Caco-2 (cell line): Measurements from ENCODE around the gene MORF4L2. TPM values are rescaled to one million over a fixed set of nuclear protein-coding genes. Genes with fewer than 3 reads are reported as not detected.

Source experiments
- BruUV-seq: library from RNA; stranded (reverse); fragments of 400-500 nt; replicated peaks from 2 replicates; lab custom pipeline; 2021; lab: Mats Ljungman, UMichigan
- CTCF ChIA-PET: fragments of 300-600 bp; sonication (Branson Sonifier 250); formaldehyde crosslinking; loops from one replicate; lab custom pipeline; 2022; ENCODE audit warnings: antibody characterized with exemption; lab: Charles Lee
- POLR2A ChIA-PET: fragments of 300-600 bp; sonication (Branson Sonifier 250); formaldehyde crosslinking; loops from one replicate; lab custom pipeline; 2022; ENCODE audit warnings: antibody characterized with exemption; lab: Charles Lee
- DNase-seq, 2 experiments: peaks; one replicate each; pipeline versions ENCODE4 v3.0.0 to v3.0.0-alpha.2; 2020 to 2022
- H3K27me3 ChIP-seq: replicated peaks from 2 replicates; pipeline ENCODE4 v1.6.0; 2011; ENCODE audit warnings: low read length; ENCODE audit not compliant: control insufficient read depth, insufficient read depth
- H3K36me3 ChIP-seq: 2 replicates; pipeline ENCODE4 v1.5.1; 2011; ENCODE audit warnings: low read length; ENCODE audit not compliant: control insufficient read depth, insufficient read depth
- H3K4me1 ChIP-seq: fragments of 250-450 bp; sonication (Bioruptor Pico); 2 replicates; pipeline ENCODE4 v1.5.1; 2020; ENCODE audit warnings: mild to moderate bottlenecking
- H3K4me3 ChIP-seq: 2 replicates; pipeline ENCODE4 v1.5.1; 2011; ENCODE audit warnings: low read depth, mild to moderate bottlenecking, control low read depth, low read length
- H3K9me3 ChIP-seq: fragments of 250-450 bp; sonication (Bioruptor Pico); 2 replicates; pipeline ENCODE4 v1.5.1; 2020; ENCODE audit warnings: mild to moderate bottlenecking, moderate library complexity
- H3K27ac Mint-ChIP-seq: one replicate; pipeline ENCODE4 v1.8.0; 2022; ENCODE audit warnings: mixed read lengths; ENCODE audit not compliant: unreplicated experiment
- H3K27me3 Mint-ChIP-seq: one replicate; pipeline ENCODE4 v1.8.0; 2022; ENCODE audit warnings: mixed read lengths; ENCODE audit not compliant: insufficient read depth, unreplicated experiment
- H3K36me3 Mint-ChIP-seq: one replicate; pipeline ENCODE4 v1.8.0; 2022; ENCODE audit warnings: mild to moderate bottlenecking, mixed read lengths; ENCODE audit not compliant: insufficient read depth, unreplicated experiment
- H3K4me1 Mint-ChIP-seq: one replicate; pipeline ENCODE4 v1.8.0; 2022; ENCODE audit warnings: low read depth, mixed read lengths; ENCODE audit not compliant: unreplicated experiment
- H3K4me3 Mint-ChIP-seq: one replicate; pipeline ENCODE4 v1.8.0; 2022; ENCODE audit warnings: mild to moderate bottlenecking, moderate library complexity, mixed read lengths; ENCODE audit not compliant: unreplicated experiment
- H3K9me3 Mint-ChIP-seq: one replicate; pipeline ENCODE4 v1.8.0; 2022; ENCODE audit warnings: mixed read lengths; ENCODE audit not compliant: unreplicated experiment
- CTCF ChIP-seq, 2 experiments: fragments of 200-600 bp in 1 of 2; IDR thresholded peaks; 1 replicate in 1 of 2; 2 replicates in 1 of 2; pipeline versions ENCODE4 v1.5.1 to v1.8.0; 2011 to 2022; ENCODE audit warnings: antibody characterized with exemption in 1 of 2, control low read depth in 1 of 2, inconsistent platforms in 1 of 2, low read depth in 1 of 2, low read length in 1 of 2, mild to moderate bottlenecking in 1 of 2, moderate library complexity in 1 of 2; ENCODE audit not compliant: insufficient read depth in 1 of 2, severe bottlenecking in 1 of 2, unreplicated experiment in 1 of 2
- intact Hi-C: fragments of 100-400 bp; cut with micrococcal nuclease; formaldehyde crosslinking; loops from one replicate; pipeline ENCODE4 v1.10.0; 2022; ENCODE audit not compliant: unreplicated experiment
- total RNA-seq: library from RNA; stranded (reverse); gene quantifications from 2 replicates; pipeline ENCODE4 v1.2.3, GENCODE V29; 2022

Gene MORF4L2
- total RNA-seq, 1 experiment from 2014 or later = 314 TPM

- POLR2A ChIA-PET = no interaction called here
- TF ChIP-seq CTCF (IDR thresholded peaks at IDR 0.05; ENCODE audit: insufficient read depth in 1 of 2, low read depth in 1 of 2, low read length in 1 of 2, severe bottlenecking in 1 of 2, unreplicated experiment in 1 of 2) = no peak
- H3K27me3 Mint-ChIP-seq = no peaks in the 10 kb centered on the region
These were observed 46.5 kb upstream of the MORF4L2 start for GRCh38 chrX:103733017-103733416.

GRCh38 chrX:103730796-103731493, 44.4 kb upstream of the MORF4L2 start:
- no peaks in the 10 kb centered on the region for H3K27me3 ChIP-seq
- ChIA-PET POLR2A (no interaction called here), CTCF (no interaction called here)
- DNase-seq = no peak
- H3K4me3 ChIP-seq = no peak overlapping the region
- H3K4me3 Mint-ChIP-seq = no peak overlapping the region
- TF ChIP-seq CTCF (IDR thresholded peaks at IDR 0.05; ENCODE audit: insufficient read depth in 1 of 2, low read depth in 1 of 2, low read length in 1 of 2, severe bottlenecking in 1 of 2, unreplicated experiment in 1 of 2) = no peak
- no peaks in the 10 kb centered on the region for H3K9me3 ChIP-seq
- H3K9me3 Mint-ChIP-seq = peaks cover 6% of the 10 kb centered on the region
- no peaks in the 10 kb centered on the region for H3K36me3 ChIP-seq
- H3K36me3 Mint-ChIP-seq = peaks cover 6% of the 10 kb centered on the region
- H3K27ac Mint-ChIP-seq = no peak overlapping the region
- no TSS peak for BruUV-seq
- H3K4me1 Mint-ChIP-seq = peaks cover 13% of the 10 kb centered on the region
- intact Hi-C loops = no loop called here
- no peaks in the 10 kb centered on the region for H3K4me1 ChIP-seq
- H3K27me3 Mint-ChIP-seq = no peaks in the 10 kb centered on the region

More at GRCh38 chrX:103733017-103733416, 46.5 kb upstream of the MORF4L2 start:
- no peak for DNase-seq
- Histone ChIP-seq H3K9me3 (no peaks in the 10 kb centered on the region), H3K4me3 (no peak overlapping the region), H3K4me1 (no peaks in the 10 kb centered on the region), H3K36me3 (no peaks in the 10 kb centered on the region), H3K27me3 (no peaks in the 10 kb centered on the region)
- no TSS peak for BruUV-seq
- peaks cover 6% of the 10 kb centered on the region for H3K9me3 Mint-ChIP-seq
- intact Hi-C loops = no loop called here
- peaks cover 13% of the 10 kb centered on the region for H3K4me1 Mint-ChIP-seq
- CTCF ChIA-PET = no interaction called here
- peaks cover 6% of the 10 kb centered on the region for H3K36me3 Mint-ChIP-seq
- no peak overlapping the region for H3K4me3 Mint-ChIP-seq
- H3K27ac Mint-ChIP-seq = no peak overlapping the region

- peaks cover 6% of the 10 kb centered on the region for H3K9me3 Mint-ChIP-seq
- peaks cover 13% of the 10 kb centered on the region for H3K4me1 Mint-ChIP-seq
- H3K4me3 ChIP-seq = no peak overlapping the region
- peaks cover 6% of the 10 kb centered on the region for H3K36me3 Mint-ChIP-seq
- H3K4me3 Mint-ChIP-seq = no peak overlapping the region
- H3K27me3 ChIP-seq = no peaks in the 10 kb centered on the region
- no peak for TF ChIP-seq CTCF (IDR thresholded peaks at IDR 0.05; ENCODE audit: insufficient read depth in 1 of 2, low read depth in 1 of 2, low read length in 1 of 2, severe bottlenecking in 1 of 2, unreplicated experiment in 1 of 2)
- BruUV-seq = no TSS peak
- POLR2A ChIA-PET = no interaction called here
- intact Hi-C loops = no loop called here
- no peaks in the 10 kb centered on the region for H3K9me3 ChIP-seq
- H3K27me3 Mint-ChIP-seq = no peaks in the 10 kb centered on the region
- H3K36me3 ChIP-seq = no peaks in the 10 kb centered on the region
- H3K27ac Mint-ChIP-seq = no peak overlapping the region
- CTCF ChIA-PET = no interaction called here
- no peaks in the 10 kb centered on the region for H3K4me1 ChIP-seq
- no peak for DNase-seq
These were observed 43.8 kb upstream of the MORF4L2 start for GRCh38 chrX:103730147-103730795.
